Measurements from ENCODE around the gene AP3B2. TPM values are rescaled to one million over a fixed set of nuclear protein-coding genes. Genes with fewer than 3 reads are reported as not detected.

AP3B2 gene
- total and polyA plus RNA-seq, 2 donors (not counting 1 experiment from before 2014, with no cell fraction given), result 0.09 to 0.17 TPM

GRCh38 chr15:82660378-82660777, 49.3 kb downstream of the AP3B2 start:
- Histone ChIP-seq H3K9me3 (ENCODE audit: control insufficient read depth, insufficient read depth, low read depth, low read length) (no peaks in the 10 kb centered on the region), H3K4me2 (ENCODE audit: extremely low read depth, insufficient read depth, low read length) (no peak overlapping the region), H3K79me2 (ENCODE audit: control insufficient read depth, insufficient read depth, low read length) (no peaks in the 10 kb centered on the region), H3K4me3 (replicated peaks in 1 of 4; ENCODE audit: control extremely low read depth in 1 of 4, insufficient read depth in 1 of 4, low read depth in 3 of 4, low read length in 4 of 4) (no peak overlapping the region), H3K36me3 (ENCODE audit: control insufficient read depth, insufficient read depth, low read length) (no peaks in the 10 kb centered on the region), H3K9ac (ENCODE audit: insufficient read depth, low read length) (no peak overlapping the region), H3K27ac (ENCODE audit: insufficient read depth, low read length) (no peak overlapping the region), H4K20me1 (ENCODE audit: control insufficient read depth, extremely low read depth, insufficient read depth, low read length) (no peaks in the 10 kb centered on the region), H3K27me3 (ENCODE audit: control insufficient read depth, insufficient read depth, low read length) (no peaks in the 10 kb centered on the region), H3K4me1 (ENCODE audit: control insufficient read depth, extremely low read depth, insufficient read depth, low read length) (no peaks in the 10 kb centered on the region), H2AFZ (ENCODE audit: low read length) (no peak overlapping the region)
- no peak for DNase-seq (ENCODE audit: low read depth in 2 of 2)
- TF ChIP-seq EZH2 (IDR thresholded peaks at IDR 0.05; ENCODE audit: low read length, missing control alignments) (no peak), CTCF (conservative IDR thresholded peaks at IDR 0.05 in 1 of 2, IDR thresholded peaks at IDR 0.05 in 1 of 2; ENCODE audit: low read depth in 1 of 2, low read length in 2 of 2) (no peak)

- no peak overlapping the region for H3K9ac ChIP-seq (ENCODE audit: insufficient read depth, low read length)
- no peaks in the 10 kb centered on the region for H3K4me1 ChIP-seq (ENCODE audit: control insufficient read depth, extremely low read depth, insufficient read depth, low read length)
- DNase-seq (ENCODE audit: low read depth in 2 of 2), result no peak
- no peak overlapping the region for H3K4me2 ChIP-seq (ENCODE audit: extremely low read depth, insufficient read depth, low read length)
- no peak overlapping the region for H3K4me3 ChIP-seq (replicated peaks in 1 of 4; ENCODE audit: control extremely low read depth in 1 of 4, insufficient read depth in 1 of 4, low read depth in 3 of 4, low read length in 4 of 4)
- TF ChIP-seq CTCF (conservative IDR thresholded peaks at IDR 0.05 in 1 of 2, IDR thresholded peaks at IDR 0.05 in 1 of 2; ENCODE audit: low read depth in 1 of 2, low read length in 2 of 2) (no peak), EZH2 (IDR thresholded peaks at IDR 0.05; ENCODE audit: low read length, missing control alignments) (no peak)
- no peaks in the 10 kb centered on the region for H4K20me1 ChIP-seq (ENCODE audit: control insufficient read depth, extremely low read depth, insufficient read depth, low read length)
- no peaks in the 10 kb centered on the region for H3K79me2 ChIP-seq (ENCODE audit: control insufficient read depth, insufficient read depth, low read length)
- H3K27ac ChIP-seq (ENCODE audit: insufficient read depth, low read length), result no peak overlapping the region
- H3K27me3 ChIP-seq (ENCODE audit: control insufficient read depth, insufficient read depth, low read length), result no peaks in the 10 kb centered on the region
- H3K9me3 ChIP-seq (ENCODE audit: control insufficient read depth, insufficient read depth, low read depth, low read length), result no peaks in the 10 kb centered on the region
- no peaks in the 10 kb centered on the region for H3K36me3 ChIP-seq (ENCODE audit: control insufficient read depth, insufficient read depth, low read length)
- no peak overlapping the region for H2AFZ ChIP-seq (ENCODE audit: low read length)
Measured at GRCh38 chr15:82656641-82657266, 52.9 kb downstream of the AP3B2 start.

- no peak overlapping the region for H3K4me3 ChIP-seq (replicated peaks in 1 of 4; ENCODE audit: control extremely low read depth in 1 of 4, insufficient read depth in 1 of 4, low read depth in 3 of 4, low read length in 4 of 4)
- H3K36me3 ChIP-seq (ENCODE audit: control insufficient read depth, insufficient read depth, low read length), result no peaks in the 10 kb centered on the region
- no peak for TF ChIP-seq EZH2 (IDR thresholded peaks at IDR 0.05; ENCODE audit: low read length, missing control alignments)
- no peak for TF ChIP-seq CTCF (conservative IDR thresholded peaks at IDR 0.05 in 1 of 2, IDR thresholded peaks at IDR 0.05 in 1 of 2; ENCODE audit: low read depth in 1 of 2, low read length in 2 of 2)
- no peak for DNase-seq (ENCODE audit: low read depth in 2 of 2)
- H3K27me3 ChIP-seq (ENCODE audit: control insufficient read depth, insufficient read depth, low read length), result no peaks in the 10 kb centered on the region
- H3K4me2 ChIP-seq (ENCODE audit: extremely low read depth, insufficient read depth, low read length), result no peak overlapping the region
- no peaks in the 10 kb centered on the region for H3K9me3 ChIP-seq (ENCODE audit: control insufficient read depth, insufficient read depth, low read depth, low read length)
- no peak overlapping the region for H3K9ac ChIP-seq (ENCODE audit: insufficient read depth, low read length)
- H3K79me2 ChIP-seq (ENCODE audit: control insufficient read depth, insufficient read depth, low read length), result no peaks in the 10 kb centered on the region
- H3K4me1 ChIP-seq (ENCODE audit: control insufficient read depth, extremely low read depth, insufficient read depth, low read length), result no peaks in the 10 kb centered on the region
- no peak overlapping the region for H3K27ac ChIP-seq (ENCODE audit: insufficient read depth, low read length)
- H4K20me1 ChIP-seq (ENCODE audit: control insufficient read depth, extremely low read depth, insufficient read depth, low read length), result no peaks in the 10 kb centered on the region
- no peak overlapping the region for H2AFZ ChIP-seq (ENCODE audit: low read length)
Measured at GRCh38 chr15:82655606-82656005, 54.1 kb downstream of the AP3B2 start.
